SKM-1 treated with dmso at 0.1 percent for 144 hours (cell line): ENCODE data around the gene MACF1.

ENCODE experiments used
- DNase-seq: peaks from one replicate; lab custom pipeline; 2025; ENCODE audit not compliant: unreplicated experiment; lab: John Stamatoyannopoulos, UW

MACF1 gene

DNA sequence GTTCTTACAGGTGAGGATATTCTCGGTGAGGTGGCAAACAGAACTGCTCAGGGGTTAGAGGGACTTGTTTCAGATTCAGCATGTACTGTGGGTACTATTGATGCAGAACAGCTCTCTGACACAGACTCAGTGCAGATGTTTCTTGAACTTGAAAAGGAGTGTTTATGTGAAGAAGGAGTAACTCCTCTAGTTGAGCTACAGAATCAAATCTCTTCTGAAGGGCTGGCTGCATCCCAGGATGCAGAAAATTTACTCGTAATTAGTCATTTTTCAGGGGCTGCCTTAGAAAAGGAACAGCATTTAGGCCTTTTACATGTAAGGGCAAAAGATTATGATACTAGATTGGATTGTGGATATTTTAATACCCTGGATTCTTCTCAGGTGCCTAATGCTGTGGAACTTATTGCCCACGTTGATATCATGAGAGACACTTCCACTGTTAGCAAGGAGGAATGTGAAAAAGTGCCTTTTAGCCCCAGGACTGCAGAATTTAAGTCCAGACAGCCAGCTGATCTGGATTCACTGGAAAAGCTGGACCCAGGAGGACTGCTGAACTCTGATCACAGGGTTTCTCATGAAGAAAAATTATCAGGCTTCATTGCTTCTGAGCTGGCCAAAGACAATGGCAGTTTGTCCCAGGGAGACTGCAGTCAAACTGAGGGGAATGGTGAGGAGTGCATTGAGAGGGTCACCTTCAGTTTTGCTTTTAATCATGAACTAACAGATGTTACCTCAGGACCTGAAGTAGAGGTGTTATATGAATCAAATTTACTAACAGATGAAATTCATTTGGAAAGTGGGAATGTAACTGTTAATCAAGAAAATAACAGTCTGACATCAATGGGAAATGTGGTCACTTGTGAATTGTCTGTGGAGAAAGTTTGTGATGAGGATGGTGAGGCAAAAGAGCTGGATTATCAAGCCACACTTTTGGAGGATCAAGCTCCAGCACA lies 207.3 kb downstream of the MACF1 start:
- DNase-seq, result no peak

DNA sequence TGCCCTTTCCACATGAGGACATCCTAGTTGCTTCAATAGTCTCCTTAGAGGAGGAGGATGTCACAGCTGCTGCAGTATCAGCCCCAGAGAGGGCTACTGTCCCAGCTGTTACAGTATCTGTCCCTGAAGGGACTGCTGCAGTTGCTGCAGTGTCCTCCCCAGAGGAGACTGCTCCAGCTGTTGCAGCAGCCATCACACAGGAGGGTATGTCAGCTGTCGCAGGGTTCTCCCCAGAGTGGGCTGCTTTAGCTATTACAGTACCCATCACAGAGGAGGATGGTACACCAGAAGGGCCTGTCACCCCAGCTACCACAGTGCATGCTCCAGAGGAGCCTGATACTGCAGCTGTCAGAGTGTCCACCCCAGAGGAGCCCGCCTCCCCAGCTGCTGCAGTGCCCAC lies 208.4 kb downstream of the MACF1 start:
- no peak for DNase-seq

DNA sequence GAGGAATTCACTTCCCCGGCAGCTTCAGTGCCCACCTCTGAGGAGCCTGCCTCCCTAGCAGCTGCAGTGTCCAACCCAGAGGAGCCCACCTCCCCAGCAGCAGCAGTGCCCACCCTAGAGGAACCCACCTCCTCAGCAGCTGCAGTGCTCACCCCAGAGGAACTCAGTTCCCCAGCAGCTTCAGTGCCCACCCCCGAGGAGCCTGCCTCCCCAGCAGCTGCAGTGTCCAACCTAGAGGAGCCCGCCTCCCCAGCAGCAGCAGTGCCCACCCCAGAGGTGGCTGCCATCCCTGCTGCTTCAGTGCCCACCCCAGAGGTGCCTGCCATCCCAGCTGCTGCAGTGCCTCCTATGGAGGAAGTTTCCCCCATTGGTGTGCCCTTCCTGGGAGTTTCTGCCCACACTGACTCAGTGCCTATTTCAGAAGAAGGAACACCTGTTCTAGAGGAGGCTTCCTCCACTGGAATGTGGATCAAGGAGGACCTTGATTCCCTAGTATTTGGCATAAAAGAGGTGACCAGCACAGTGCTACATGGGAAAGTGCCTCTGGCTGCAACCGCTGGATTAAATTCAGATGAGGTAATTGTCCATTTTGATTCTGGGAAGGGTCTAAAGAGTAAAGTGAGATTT lies 209.5 kb downstream of the MACF1 start:
- no peak for DNase-seq

DNA sequence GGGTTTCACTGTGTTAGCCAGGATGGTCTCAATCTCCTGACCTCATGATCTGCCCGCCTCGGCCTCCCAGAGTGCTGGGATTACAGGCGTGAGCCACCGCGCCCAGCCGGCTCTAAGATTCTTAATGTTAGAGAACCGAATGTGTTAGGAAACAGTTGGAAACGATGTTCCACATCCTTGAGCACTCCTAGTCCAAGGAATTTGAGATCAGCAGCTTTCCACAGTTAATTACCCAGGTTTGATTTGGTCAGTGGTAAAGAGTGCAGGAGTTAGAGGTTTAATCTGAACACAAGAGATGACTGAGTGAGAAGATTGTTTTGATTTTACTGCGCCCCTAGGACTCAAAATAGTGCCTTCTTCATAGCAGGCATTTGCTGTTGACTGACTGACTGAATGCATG lies 211.1 kb downstream of the MACF1 start:
- DNase-seq, result no peak

DNA sequence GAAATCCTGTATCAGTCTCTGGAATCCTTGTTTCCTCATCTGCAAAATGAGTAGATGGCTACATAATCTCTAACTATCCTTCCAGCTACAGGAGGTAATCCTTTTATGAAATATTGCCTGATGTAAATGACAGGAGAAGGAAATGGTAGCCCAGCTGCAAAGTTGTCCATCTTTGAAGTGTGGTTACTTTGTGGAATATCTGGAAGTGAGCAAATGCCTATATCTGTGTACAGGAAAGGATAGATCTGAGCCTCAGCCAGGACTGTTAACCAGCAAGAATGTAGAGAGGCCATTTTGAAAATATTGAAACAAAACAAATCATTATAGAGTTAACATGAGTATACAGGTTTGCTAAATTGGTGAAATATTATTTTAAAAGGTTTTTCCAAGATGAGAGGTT lies 212.1 kb downstream of the MACF1 start:
- DNase-seq, result no peak

DNA sequence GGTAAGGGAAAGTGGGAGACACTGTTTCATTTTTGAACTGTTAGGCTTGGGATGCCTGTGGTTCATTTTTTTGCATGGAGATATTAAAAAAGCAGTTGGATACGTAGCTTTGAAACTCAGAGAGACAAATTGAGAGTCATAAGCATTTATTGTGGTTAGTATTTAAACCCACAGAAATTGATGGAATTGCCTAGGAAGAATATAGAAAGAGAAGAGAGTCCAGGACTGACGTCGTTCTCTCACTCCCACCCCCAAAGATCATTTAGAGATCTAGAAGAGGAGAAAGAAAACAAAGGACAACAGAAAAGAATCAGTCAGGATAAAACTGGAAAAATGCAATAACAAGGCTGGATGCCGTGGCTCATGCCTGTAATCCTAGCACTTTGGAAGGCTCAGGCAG lies 213.7 kb downstream of the MACF1 start:
- DNase-seq, result no peak

DNA sequence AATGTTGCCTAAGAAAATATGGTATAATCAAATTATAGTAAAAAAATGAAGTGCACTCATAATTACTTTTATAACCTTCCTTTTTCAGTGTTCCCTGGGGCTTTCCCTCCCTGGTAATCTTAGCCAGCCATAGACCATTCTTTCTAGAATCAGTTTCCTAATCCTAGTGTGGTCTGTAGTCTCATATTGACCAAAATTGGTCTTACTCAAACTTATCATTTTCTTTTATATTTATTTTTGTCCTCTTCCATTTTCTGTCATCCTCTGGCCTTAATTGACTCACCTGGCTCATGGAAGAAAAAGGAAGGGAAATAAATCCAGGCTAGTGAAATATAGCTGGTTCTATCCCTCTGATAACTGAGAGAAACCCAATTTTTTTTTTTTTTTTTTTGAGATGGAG lies 216.0 kb downstream of the MACF1 start:
- DNase-seq, result no peak

DNA sequence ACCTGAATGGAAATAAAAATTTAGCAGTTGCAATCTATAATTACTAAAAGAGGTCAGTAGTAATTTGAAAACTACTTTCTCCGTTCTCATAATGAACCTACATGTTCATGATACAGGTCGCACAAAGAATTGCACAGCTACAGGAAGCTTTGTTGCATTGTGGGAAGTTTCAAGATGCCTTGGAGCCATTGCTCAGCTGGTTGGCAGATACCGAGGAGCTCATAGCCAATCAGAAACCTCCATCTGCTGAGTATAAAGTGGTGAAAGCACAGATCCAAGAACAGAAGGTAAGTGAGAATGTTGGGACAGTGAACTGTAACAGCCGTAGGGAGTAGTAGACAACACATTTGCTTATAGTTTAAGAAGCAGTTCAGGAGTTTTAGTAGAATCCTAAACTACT lies 218.1 kb downstream of the MACF1 start:
- DNase-seq, result no peak

DNA sequence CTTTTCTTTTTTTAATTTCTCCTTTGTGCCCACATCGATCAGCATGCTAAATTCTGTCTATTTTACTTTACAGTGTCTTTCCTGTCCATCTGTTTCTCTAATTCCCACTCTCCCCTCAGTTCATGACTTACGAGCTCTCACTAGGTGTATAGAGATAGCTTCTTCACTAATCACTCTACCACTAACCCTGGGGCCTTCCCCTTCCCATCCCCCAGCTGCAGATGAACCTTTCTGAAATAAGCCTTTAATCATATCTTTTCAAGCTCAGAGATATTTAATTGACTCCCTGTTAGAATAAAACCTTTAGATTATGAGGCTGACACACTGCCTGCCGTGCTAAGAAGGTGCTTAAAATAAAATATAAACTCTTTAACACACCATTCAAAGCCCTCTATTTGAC lies 220.7 kb downstream of the MACF1 start:
- DNase-seq, result no peak

DNA sequence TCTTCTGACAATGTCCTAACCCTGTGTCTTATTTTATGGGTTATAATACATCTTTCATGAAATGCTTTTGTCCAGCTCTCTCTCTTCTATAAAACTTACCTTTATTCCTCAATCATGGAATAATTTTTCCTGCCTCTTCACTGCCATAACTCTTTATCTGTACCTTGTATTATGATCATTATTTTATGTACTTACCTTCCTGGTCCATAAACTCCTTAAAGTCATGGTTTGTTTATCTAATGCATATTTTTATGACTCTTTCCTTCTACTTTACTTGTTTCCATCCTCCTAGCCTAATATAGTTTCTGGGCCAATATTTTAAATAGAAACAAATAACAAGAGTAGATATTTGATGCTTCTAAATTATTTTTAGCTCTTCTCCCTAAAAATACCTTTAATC lies 221.1 kb downstream of the MACF1 start:
- no peak for DNase-seq

DNA sequence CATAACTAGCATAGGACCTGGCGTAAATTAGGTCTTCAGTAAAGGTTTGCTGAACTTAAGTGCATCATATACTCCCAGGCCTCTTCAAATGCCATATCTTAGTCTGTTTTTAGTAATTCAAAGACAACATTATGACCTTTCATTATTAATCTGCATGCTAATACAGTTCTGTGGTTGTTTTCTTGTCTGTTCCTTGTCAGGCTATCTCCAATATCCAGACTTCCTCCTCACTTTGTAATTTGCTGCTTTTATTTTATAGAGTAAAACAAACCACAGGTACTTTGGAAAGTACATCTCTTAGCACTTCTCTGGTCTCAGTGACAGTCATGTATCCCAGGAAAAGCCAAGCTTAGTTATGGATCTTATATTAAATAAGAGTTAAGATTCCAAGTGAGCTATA lies 221.9 kb downstream of the MACF1 start:
- no peak for DNase-seq

DNA sequence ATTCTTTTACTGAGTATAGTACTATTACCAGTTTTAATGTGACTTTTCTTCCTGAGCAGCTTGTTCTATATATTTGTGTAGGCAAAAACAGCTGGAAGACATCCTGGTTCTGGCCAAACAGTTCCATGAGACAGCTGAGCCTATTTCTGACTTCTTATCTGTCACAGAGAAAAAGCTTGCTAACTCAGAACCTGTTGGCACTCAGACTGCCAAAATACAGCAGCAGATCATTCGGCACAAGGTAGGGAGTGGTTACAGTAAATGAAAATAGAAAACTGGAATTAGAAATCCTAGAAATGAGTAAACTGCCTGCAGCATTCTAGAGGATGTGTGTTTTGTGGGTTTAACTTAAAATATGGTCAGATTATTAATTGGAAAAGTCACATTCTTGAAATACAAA lies 222.9 kb downstream of the MACF1 start:
- no peak for DNase-seq

DNA sequence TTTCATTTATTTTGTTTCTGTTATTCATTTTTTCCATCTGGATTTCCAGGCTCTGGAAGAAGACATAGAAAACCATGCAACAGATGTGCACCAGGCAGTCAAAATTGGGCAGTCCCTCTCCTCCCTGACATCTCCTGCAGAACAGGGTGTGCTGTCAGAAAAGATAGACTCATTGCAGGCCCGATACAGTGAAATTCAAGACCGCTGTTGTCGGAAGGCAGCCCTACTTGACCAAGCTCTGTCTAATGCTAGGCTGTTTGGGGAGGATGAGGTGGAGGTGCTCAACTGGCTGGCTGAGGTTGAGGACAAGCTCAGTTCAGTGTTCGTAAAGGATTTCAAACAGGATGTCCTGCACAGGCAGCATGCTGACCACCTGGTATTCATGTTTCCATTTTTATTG lies 223.4 kb downstream of the MACF1 start:
- DNase-seq, result no peak

DNA sequence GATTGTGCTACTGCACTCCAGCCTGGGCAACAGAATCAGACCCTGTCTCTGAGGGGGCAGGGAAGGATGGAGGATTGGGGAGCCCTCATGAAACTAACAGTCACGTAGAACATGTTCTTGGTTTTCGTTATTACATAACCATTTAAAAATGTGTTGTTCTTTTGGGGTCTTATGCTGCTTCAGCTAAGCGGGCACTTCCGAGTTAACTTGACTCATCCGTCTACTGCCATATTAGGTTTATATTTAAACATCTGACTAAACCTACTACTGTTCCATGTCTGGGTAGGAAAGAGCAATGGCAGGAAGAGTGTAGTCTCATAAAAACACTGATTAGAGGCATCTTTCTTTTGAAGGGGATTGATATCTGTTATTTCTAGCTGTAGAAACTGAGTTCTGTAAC lies 227.4 kb downstream of the MACF1 start:
- no peak for DNase-seq

DNA sequence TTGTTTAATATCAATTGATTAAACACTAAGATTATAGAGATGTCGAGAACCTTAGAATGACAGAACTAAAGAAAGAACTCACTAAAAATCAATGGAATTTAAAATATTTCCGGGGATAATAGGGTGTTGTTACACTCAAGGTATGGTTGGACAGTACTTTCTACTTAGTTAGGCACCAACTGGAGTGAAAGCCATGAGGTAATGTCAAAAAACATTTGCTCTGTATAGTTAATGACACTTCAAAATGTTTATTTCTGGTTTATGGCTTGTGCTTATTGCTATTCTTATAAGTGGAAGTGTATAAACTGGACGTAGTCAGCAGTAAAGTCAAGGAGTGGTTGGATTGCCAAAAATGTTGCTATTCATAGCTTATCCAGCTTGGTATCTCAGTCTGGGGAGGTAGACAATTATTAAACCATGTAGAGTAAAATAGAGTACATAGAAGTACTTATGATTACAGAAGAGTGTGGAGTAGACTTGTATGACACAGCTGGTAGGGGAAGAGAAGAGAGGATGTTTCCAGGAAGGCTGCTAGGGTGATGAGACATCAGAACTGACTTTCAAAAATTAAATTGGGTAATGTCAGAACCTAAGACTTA lies 230.4 kb downstream of the MACF1 start:
- DNase-seq, result no peak

DNA sequence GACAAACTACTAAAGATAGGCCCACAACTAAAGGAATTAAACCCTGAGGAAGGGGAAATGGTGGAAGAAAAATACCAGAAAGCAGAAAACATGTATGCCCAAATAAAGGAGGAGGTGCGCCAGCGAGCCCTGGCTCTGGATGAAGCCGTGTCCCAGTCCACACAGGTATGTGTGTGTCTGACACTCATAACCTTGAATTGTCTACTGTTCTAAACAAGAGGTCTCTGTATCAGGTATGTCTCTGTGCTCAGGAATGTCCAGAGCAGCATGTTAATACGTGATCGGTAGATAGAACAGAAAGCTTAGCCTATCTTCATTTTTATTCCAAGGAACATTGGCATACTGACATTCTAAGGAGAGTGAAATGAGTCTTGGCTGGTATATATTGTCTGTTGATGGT lies 231.1 kb downstream of the MACF1 start:
- no peak for DNase-seq

DNA sequence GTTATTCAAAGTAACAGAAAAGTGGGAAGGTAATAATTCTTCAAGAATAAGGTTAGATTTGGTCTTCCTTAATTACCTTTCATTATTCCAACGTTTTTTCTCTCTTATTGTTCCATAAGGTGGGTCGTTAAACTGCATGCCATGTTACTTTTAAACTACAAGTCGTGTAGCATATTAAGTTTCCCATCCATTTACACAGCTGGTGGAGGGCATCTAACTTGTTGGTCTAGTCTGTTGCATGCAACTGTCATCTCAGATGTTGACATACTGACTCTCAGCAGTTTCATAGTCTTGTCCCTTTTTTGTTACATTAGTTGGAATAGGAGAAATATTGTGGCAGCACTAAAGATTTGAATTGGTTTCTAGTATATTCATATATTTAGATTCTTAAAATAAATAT lies 232.3 kb downstream of the MACF1 start:
- no peak for DNase-seq

DNA sequence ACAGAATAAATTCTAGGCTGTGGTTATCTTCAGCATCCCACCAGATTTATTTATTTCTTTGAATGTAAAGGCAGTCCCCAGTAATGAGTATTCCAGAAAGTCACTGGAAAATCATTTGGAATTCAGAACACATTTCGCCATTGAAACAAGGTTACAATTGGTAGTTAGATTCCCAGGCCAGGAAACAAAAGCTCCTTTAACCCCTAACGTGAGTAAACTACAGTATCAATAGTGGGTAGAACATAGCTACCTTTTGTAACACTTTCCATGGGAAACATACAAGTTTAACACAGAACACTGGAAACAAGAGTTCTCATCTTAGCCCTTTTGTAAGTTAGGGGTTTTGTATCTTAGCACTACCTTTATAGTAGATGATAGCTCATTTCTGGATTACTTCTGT lies 233.5 kb downstream of the MACF1 start:
- DNase-seq, result no peak

DNA sequence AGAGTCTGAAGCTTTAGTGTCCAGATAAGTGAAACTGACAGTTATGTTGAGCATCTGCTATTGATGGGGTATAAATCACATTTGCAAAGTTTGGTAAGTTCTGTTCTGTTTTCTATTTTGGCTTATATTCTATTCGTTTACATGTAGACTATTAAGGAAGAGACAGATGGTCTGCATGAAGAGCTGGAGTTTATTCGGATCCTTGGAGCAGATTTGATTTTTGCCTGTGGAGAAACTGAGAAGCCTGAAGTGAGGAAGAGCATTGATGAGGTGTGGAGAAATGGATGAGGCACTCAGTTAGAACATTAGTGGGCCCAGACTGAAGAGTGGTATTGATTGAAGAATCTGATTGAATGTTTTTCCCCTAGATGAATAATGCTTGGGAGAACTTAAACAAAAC lies 236.4 kb downstream of the MACF1 start:
- no peak for DNase-seq

DNA sequence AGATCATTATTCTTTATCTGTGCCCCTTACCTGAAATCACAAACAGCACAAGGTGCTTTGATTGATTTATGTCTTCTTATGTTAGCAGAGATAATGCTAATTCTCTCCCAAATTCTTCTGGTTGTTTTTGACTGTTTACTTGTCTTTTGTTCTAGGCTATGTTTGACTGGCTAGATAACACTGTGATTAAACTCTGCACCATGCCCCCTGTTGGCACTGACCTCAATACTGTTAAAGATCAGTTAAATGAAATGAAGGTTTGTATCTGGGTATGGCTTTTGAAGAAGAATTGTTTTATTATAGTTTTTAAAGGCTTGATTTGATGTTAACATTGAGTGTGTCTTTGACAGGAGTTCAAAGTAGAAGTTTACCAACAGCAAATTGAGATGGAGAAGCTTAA lies 237.3 kb downstream of the MACF1 start:
- no peak for DNase-seq

DNA sequence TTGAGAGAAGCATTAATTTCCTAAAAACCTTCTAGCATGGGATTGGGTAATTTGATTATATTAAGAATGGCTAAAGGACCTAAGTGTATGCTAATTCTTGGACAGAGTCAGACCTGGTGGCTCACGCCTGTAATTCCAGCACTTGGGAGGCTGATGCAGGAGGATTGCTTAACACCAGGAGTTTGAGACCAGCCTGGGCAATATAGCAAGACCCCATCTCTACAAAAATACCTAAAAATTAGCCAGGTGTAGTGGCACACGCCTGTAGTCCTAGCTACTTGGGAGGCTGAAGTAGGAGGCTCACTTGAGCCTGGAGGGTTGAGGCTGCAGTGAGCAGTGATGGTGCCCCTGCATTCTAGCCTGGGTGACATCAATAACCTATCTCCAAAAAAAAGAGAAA lies 241.1 kb downstream of the MACF1 start:
- no peak for DNase-seq

DNA sequence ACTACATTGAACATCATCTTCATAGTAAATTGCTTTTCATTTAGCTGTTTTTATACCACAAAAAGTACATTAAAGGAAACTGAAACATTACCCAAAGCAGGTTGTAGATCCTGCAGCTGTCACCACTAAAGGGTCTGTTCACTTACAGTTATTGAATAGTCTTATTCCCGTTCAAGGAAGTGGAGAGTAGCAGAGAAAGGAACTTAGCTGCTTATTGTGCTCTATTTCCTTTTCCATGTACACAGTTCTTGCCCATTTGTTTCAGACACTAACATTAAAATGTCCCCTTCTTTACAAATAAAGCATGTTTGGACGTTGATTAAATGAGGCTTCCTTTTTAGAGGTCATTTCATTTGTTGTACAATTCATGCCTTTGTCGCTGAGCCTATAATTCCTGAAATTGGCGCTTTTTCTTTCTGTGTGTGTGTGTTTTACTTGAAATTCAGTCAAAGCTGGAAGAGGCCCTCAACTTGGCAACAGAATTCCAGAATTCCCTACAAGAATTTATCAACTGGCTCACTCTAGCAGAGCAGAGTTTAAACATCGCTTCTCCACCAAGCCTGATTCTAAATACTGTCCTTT lies 242.6 kb downstream of the MACF1 start:
- DNase-seq, result no peak
